Measurements from ENCODE around the gene GNB1L.
"Not testable (repeated sequence)": the region's sequence is repeated elsewhere in the genome, so short reads cannot be mapped to it uniquely, and the experiment has no call there.

The GNB1L gene

DNA sequence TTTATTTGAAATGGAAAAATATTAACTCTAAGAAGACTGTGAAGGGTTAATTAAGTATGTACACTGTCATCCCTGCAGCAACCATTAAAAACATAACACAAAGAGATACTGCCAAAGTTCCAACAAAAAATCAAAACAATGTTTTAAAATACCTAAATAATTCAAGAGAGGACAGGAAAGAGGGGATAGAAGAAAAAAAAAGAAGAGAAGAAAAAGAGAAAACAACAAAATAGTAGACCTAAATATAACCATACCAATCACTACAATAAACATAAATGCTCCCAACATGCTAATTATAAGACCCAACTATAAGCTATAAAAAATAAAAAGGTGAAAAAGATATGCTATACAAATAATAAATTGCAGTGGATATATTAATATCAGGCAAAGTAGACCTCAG, 20.1 kb downstream of the GNB1L start:
- Mint-ChIP-seq H3K27me3 (no peaks in the 10 kb centered on the region), H3K9me3 (no peaks in the 10 kb centered on the region), H3K27ac (no peak overlapping the region), H3K4me1 (peaks cover 35% of the 10 kb centered on the region), H3K4me3 (no peak overlapping the region)
- DNase-seq (no peak), ATAC-seq (no peak)

- DNase-seq, H3K27me3 Mint-ChIP-seq, H3K4me3 Mint-ChIP-seq, H3K9me3 Mint-ChIP-seq, H3K27ac Mint-ChIP-seq, ATAC-seq: not testable (repeated sequence)
- peaks cover 35% of the 10 kb centered on the region for H3K4me1 Mint-ChIP-seq
These were observed 21.3 kb downstream of the GNB1L start for GRCh38 chr22:19833327-19833726.

DNA sequence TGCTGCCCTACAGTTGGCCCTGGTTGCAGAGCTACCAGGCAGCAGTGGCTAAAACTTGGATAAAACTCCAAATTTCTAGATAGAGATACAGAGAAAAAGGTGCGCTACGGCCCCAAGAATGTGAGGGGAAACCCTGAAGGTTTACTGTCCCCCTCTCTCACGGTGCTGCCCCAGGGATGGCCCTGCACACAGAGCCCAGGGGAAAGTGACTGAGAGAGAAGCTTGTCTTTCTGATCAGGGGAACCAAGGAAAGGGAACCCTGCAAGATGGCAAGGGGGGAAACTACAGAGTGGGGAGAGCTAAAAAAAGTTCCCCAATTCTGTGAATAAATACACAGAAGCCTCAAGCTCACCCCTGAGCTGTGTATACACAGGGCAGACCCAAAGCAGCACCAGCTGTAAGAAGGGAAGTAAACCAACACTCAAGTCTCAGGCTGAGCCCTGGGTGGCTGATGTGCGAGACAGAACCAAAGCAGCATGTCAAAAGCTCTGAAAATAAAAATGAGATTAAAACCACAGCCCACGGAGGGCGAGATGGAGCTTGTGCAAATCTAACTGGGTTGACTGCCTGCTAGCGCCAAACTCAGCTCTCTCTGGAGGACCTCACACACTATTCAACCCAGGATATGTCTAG, 22.1 kb downstream of the GNB1L start:
- no peak for ATAC-seq
- no peaks in the 10 kb centered on the region for H3K9me3 Mint-ChIP-seq

GRCh38 chr22:19831979-19832378, 22.7 kb downstream of the GNB1L start:
- not testable (repeated sequence) for H3K4me3 Mint-ChIP-seq, H3K9me3 Mint-ChIP-seq, H3K27ac Mint-ChIP-seq, ATAC-seq, DNase-seq, H3K27me3 Mint-ChIP-seq
- H3K4me1 Mint-ChIP-seq, result peaks cover 35% of the 10 kb centered on the region

More for the DNA sequence above, 22.1 kb downstream of the GNB1L start:
- Mint-ChIP-seq H3K27me3 (no peaks in the 10 kb centered on the region), H3K4me1 (peaks cover 35% of the 10 kb centered on the region), H3K4me3 (no peak overlapping the region), H3K27ac (no peak overlapping the region)
- DNase-seq, result no peak

- H3K9me3 Mint-ChIP-seq, result no peaks in the 10 kb centered on the region
- DNase-seq (no peak), ATAC-seq (no peak)
- no peak overlapping the region for H3K27ac Mint-ChIP-seq
- no peaks in the 10 kb centered on the region for H3K27me3 Mint-ChIP-seq
- peaks cover 37% of the 10 kb centered on the region for H3K4me1 Mint-ChIP-seq
- no peak overlapping the region for H3K4me3 Mint-ChIP-seq
These were observed 23.7 kb downstream of the GNB1L start for GRCh38 chr22:19831016-19831415.

DNA sequence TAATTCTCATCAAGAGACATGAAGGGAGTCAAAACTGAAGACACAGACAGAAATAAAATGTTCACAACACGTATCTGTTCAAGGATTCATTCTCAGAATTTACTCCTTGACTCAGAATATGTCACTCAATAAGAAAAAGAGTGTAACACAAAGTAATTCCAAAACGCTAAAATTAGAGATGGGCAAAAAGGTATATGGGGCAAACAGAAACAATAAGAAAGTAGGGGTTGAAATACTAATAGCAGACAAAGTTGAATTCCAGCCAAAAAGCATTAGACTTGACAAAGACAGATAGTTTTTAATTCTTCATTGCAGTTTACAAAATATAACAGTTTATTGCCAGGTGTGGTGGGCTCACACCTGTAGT, 26.7 kb downstream of the GNB1L start:
- H3K4me3 Mint-ChIP-seq, result no peak overlapping the region
- no peak overlapping the region for H3K27ac Mint-ChIP-seq

GRCh38 chr22:19827341-19828034, 27.2 kb downstream of the GNB1L start:
- no peak for ATAC-seq
- Mint-ChIP-seq H3K4me3 (no peak overlapping the region), H3K9me3 (no peaks in the 10 kb centered on the region), H3K27ac (no peak overlapping the region), H3K4me1 (peaks cover 12% of the 10 kb centered on the region), H3K27me3 (no peaks in the 10 kb centered on the region)
- no peak for DNase-seq

More for the DNA sequence above, 26.7 kb downstream of the GNB1L start:
- DNase-seq (no peak), ATAC-seq (no peak)
- H3K27me3 Mint-ChIP-seq, result no peaks in the 10 kb centered on the region
- no peaks in the 10 kb centered on the region for H3K9me3 Mint-ChIP-seq
- H3K4me1 Mint-ChIP-seq, result peaks cover 17% of the 10 kb centered on the region

DNA sequence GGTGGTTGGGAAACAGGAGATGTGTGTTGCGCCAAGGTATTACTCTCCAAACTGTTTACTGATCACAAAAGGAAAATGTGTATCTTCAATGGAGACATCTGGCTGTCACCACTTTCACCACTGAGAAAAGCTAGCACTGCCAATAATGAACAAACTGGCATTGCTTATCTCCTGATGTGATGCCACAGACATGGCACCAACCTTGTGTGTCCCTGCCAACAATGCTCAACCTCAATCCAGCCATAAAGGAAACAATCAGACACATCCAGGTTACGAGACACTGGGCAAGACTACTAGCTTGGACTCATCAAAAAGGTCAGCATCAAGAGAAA, 28.1 kb downstream of the GNB1L start:
- no peak overlapping the region for H3K4me3 Mint-ChIP-seq
- no peak overlapping the region for H3K27ac Mint-ChIP-seq
- H3K9me3 Mint-ChIP-seq, result no peaks in the 10 kb centered on the region
- ATAC-seq, result no peak
- no peaks in the 10 kb centered on the region for H3K27me3 Mint-ChIP-seq
- H3K4me1 Mint-ChIP-seq, result peaks cover 12% of the 10 kb centered on the region
- no peak for DNase-seq

GRCh38 chr22:19825904-19826618, 28.6 kb downstream of the GNB1L start:
- no peaks in the 10 kb centered on the region for H3K27me3 Mint-ChIP-seq

DNA sequence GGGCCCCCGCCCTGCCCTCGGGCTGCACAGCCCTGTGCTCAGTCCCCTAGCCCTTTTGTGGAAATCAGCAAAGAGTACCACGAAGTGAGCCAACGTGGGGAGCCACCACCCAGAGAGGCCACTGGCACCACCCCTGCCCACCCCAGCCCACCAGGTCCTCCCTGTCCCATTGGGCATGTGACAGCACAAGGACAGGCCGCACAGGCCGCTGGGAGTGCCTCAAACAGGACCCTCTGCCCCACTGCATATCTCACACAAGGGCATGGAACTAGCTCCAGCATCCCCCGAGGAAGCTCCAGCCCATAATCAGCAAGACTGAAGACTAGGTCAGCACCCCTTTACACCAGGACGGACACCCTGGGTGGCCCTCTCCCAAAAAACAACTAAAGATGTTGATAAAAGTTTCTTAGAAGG, 29.7 kb downstream of the GNB1L start:
- Mint-ChIP-seq H3K4me1 (peaks cover 12% of the 10 kb centered on the region), H3K9me3 (no peaks in the 10 kb centered on the region), H3K27me3 (no peaks in the 10 kb centered on the region), H3K27ac (no peak overlapping the region), H3K4me3 (no peak overlapping the region)
- DNase-seq, result no peak
- no peak for ATAC-seq

More at GRCh38 chr22:19825904-19826618, 28.6 kb downstream of the GNB1L start:
- Mint-ChIP-seq H3K27ac (no peak overlapping the region), H3K4me1 (peaks cover 12% of the 10 kb centered on the region), H3K4me3 (no peak overlapping the region), H3K9me3 (no peaks in the 10 kb centered on the region)
- peak in 1 of 2 donors; percentile 7 for DNase-seq
- no peak for ATAC-seq

DNA sequence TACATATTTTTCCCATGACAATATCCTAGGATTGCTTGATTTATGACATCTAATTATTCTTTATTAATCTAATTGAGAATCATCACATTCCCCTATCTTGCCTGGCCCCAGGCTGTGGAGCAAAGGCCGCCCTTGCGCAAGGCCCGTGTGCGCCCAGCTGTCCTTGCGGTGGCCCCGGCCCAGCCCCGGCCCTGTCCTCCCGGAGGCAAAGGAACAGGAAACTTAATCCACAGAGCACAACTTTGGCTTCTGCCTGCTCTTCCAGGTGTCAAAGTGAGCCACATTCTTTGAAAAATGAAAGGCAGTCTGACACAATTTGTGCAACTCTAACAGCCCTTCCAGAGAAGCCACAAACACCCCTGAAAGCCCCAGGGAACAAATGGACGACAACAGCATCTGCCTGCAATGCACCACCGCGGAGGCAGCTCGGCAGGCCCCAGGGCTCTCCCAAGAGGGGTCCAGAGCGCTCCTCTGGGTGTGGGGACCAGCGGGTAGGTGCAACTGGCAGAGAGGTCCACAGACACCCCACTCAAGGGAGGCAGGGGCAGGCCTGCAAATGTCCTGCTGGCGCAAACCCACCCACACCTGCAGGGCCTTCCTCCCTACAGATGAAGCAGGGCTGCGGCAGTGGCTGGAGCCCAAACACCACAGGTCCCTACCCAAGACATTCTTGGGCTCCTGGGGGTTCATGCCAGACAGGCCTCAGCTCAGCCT, 30.3 kb downstream of the GNB1L start:
- no peak for ATAC-seq
- no peaks in the 10 kb centered on the region for H3K27me3 Mint-ChIP-seq
- DNase-seq, result no peak
- no peaks in the 10 kb centered on the region for H3K9me3 Mint-ChIP-seq
- no peak overlapping the region for H3K4me3 Mint-ChIP-seq
- no peak overlapping the region for H3K27ac Mint-ChIP-seq
- H3K4me1 Mint-ChIP-seq, result peaks cover 12% of the 10 kb centered on the region

DNA sequence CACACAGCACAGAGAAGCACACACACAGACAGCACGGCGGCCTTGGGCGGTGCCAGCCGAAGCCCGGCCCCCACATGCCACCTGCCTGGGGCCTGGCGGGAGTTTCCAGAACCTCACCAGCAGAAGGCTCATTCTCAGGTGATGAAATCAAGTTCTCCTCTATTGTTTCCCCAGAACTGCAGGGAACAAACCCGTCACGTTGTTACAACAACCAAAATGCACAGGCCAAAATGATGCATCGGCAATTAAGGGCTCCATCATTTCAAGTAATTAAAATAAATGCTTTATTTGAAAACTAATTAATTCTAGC, 30.8 kb downstream of the GNB1L start:
- ATAC-seq (no peak), DNase-seq (no peak)
- no peak overlapping the region for H3K27ac Mint-ChIP-seq
- peaks cover 12% of the 10 kb centered on the region for H3K4me1 Mint-ChIP-seq
- H3K4me3 Mint-ChIP-seq, result no peak overlapping the region
- no peaks in the 10 kb centered on the region for H3K27me3 Mint-ChIP-seq
- H3K9me3 Mint-ChIP-seq, result no peaks in the 10 kb centered on the region

GRCh38 chr22:19823191-19823901, 31.3 kb downstream of the GNB1L start:
- H3K27ac Mint-ChIP-seq, result no peak overlapping the region
- no peaks in the 10 kb centered on the region for H3K9me3 Mint-ChIP-seq
- ATAC-seq (no peak), DNase-seq (no peak)
- no peaks in the 10 kb centered on the region for H3K27me3 Mint-ChIP-seq
- H3K4me3 Mint-ChIP-seq, result no peak overlapping the region
- peaks cover 12% of the 10 kb centered on the region for H3K4me1 Mint-ChIP-seq

DNA sequence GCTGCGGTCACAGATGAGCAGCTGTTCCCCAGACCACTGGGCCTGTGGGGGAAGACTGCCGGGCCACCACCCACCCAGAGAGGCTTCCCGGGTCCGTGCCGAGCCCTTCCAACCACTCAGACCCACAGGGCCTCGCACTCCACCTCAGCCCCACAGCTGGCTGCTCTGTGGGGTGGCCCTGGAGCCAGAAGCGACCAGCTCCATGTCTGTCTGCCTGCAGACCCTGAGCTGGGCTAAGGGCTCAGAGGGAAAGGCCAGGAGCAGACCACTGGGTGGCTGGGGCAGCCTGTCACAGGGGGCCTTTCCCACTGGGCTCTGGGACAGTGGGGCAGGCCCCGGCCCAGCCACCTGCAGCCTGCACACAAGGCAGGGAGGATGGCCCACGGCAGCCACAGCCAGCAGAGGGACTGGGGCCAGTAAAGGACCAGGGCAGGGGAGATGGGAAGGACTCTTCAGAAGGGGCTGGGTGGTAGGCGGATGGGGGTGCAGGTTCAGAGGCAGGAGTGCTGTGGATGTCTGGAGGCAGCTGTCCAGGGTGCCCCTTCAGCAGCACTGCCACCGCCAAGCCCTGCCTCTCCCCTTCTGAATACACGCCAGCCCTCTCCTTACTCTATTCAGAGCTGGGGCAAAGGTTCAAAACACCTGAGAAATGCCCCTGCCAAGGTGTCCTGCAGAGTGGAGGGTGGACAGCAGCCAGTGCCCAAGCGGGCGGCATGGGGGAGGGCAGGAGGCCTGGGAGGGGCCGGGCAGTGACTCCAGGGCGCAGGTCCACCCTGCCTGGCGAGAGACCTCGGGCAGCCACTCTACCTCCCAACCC, 32.2 kb downstream of the GNB1L start:
- DNase-seq (no peak), ATAC-seq (no peak)
- Mint-ChIP-seq H3K27me3 (no peaks in the 10 kb centered on the region), H3K4me3 (no peak overlapping the region), H3K9me3 (no peaks in the 10 kb centered on the region), H3K27ac (no peak overlapping the region), H3K4me1 (peaks cover 12% of the 10 kb centered on the region)
